H9 (cell line): ENCODE results near the gene WIZ. TPM values are rescaled to one million over a fixed set of nuclear protein-coding genes. Genes with fewer than 3 reads are reported as not detected.
A peak's percentile ranks its signal among the peaks of the same experiment; 100 is the strongest.

ENCODE experiments used
- DNase-seq: peaks from one replicate; pipeline ENCODE4 v3.0.0-alpha.2; 2017
- H2AFZ ChIP-seq: one replicate; pipeline ENCODE4 v1.6.1; 2013; ENCODE audit warnings: mild to moderate bottlenecking, low read length, control low read depth, moderate library complexity
- H2AK5ac ChIP-seq: 2 replicates; pipeline ENCODE4 v1.6.1; 2013; ENCODE audit warnings: low read length, control low read depth, mixed read lengths; ENCODE audit not compliant: insufficient read length
- H2BK120ac ChIP-seq: one replicate; pipeline ENCODE4 v1.6.1; 2013; ENCODE audit warnings: low read depth, mild to moderate bottlenecking, low read length, control low read depth, inconsistent platforms; ENCODE audit not compliant: poor library complexity, severe bottlenecking
- H2BK12ac ChIP-seq: 2 replicates; pipeline ENCODE4 v1.6.1; 2013; ENCODE audit warnings: low read length, control low read depth, mixed read lengths, low read depth; ENCODE audit not compliant: insufficient read length
- H2BK15ac ChIP-seq: 2 replicates; pipeline ENCODE4 v1.6.1; 2013; ENCODE audit warnings: low read depth, low read length, control low read depth
- H2BK20ac ChIP-seq: one replicate; pipeline ENCODE4 v1.6.1; 2013; ENCODE audit warnings: low read depth, mild to moderate bottlenecking, low read length, control low read depth, inconsistent platforms; ENCODE audit not compliant: poor library complexity, severe bottlenecking
- H2BK5ac ChIP-seq: 2 replicates; pipeline ENCODE4 v1.6.1; 2013; ENCODE audit warnings: low read length, control low read depth, mixed read lengths; ENCODE audit not compliant: insufficient read length
- H3K14ac ChIP-seq: 2 replicates; pipeline ENCODE4 v1.6.1; 2013; ENCODE audit warnings: low read length, control low read depth; ENCODE audit not compliant: insufficient read depth
- H3K18ac ChIP-seq: 2 replicates; pipeline ENCODE4 v1.6.1; 2013; ENCODE audit warnings: low read depth, mild to moderate bottlenecking, mixed read lengths, low read length, control low read depth; ENCODE audit not compliant: insufficient read length
- H3K23ac ChIP-seq: 2 replicates; pipeline ENCODE4 v1.6.1; 2013; ENCODE audit warnings: low read length, control low read depth, mixed read lengths, low read depth; ENCODE audit not compliant: insufficient read length
- H3K23me2 ChIP-seq: 2 replicates; pipeline ENCODE4 v1.6.1; 2013; ENCODE audit warnings: low read depth, mild to moderate bottlenecking, mixed read lengths, low read length, control low read depth; ENCODE audit not compliant: insufficient read length, poor library complexity, severe bottlenecking
- H3K27ac ChIP-seq: 2 replicates; pipeline ENCODE4 v1.5.1; 2013; ENCODE audit warnings: low read length, control low read depth, mixed read lengths, low read depth; ENCODE audit not compliant: insufficient read length
- H3K27me3 ChIP-seq: 2 replicates; pipeline ENCODE4 v1.6.1; 2013; ENCODE audit warnings: low read length, control low read depth, inconsistent platforms; ENCODE audit not compliant: insufficient read depth
- H3K4ac ChIP-seq: 2 replicates; pipeline ENCODE4 v1.6.1; 2013; ENCODE audit warnings: low read depth, mild to moderate bottlenecking, control low read depth, inconsistent platforms, low read length, moderate library complexity
- H3K4me1 ChIP-seq: 2 replicates; pipeline ENCODE4 v1.6.1; 2013; ENCODE audit warnings: low read length, control low read depth, inconsistent platforms; ENCODE audit not compliant: insufficient read depth
- H3K4me2 ChIP-seq: 2 replicates; pipeline ENCODE4 v1.6.1; 2013; ENCODE audit warnings: low read length, control low read depth, mixed read lengths; ENCODE audit not compliant: insufficient read length, insufficient read depth
- H3K56ac ChIP-seq: 2 replicates; pipeline ENCODE4 v1.6.1; 2013; ENCODE audit warnings: low read depth, mild to moderate bottlenecking, mixed read lengths, low read length, control low read depth; ENCODE audit not compliant: insufficient read length
- H3K79me1 ChIP-seq: 2 replicates; pipeline ENCODE4 v1.6.1; 2013; ENCODE audit warnings: low read depth, mild to moderate bottlenecking, moderate library complexity, low read length, control low read depth, inconsistent platforms; ENCODE audit not compliant: insufficient read depth, poor library complexity, severe bottlenecking
- H3K79me2 ChIP-seq: 2 replicates; pipeline ENCODE4 v1.6.1; 2013; ENCODE audit warnings: low read length, control low read depth, inconsistent platforms; ENCODE audit not compliant: insufficient read depth
- H3K9ac ChIP-seq: 2 replicates; pipeline ENCODE4 v1.6.1; 2013; ENCODE audit warnings: low read length, control low read depth, mixed read lengths; ENCODE audit not compliant: insufficient read length; ENCODE audit errors: extremely low read depth
- H3K9me3 ChIP-seq: one replicate; pipeline ENCODE4 v1.6.1; 2013; ENCODE audit warnings: low read depth, low read length, inconsistent platforms; ENCODE audit not compliant: control insufficient read depth
- H3T11ph ChIP-seq: one replicate; pipeline ENCODE4 v1.6.1; 2013; ENCODE audit warnings: mild to moderate bottlenecking, low read length, control low read depth, inconsistent platforms
- H4K20me1 ChIP-seq: one replicate; pipeline ENCODE4 v1.6.1; 2013; ENCODE audit not compliant: control insufficient read depth, insufficient read length, insufficient read depth
- H4K5ac ChIP-seq: 2 replicates; pipeline ENCODE4 v1.6.1; 2013; ENCODE audit warnings: low read depth, mild to moderate bottlenecking, mixed read lengths, low read length, control low read depth; ENCODE audit not compliant: insufficient read length
- H4K8ac ChIP-seq: replicated peaks from 2 replicates; pipeline ENCODE4 v1.6.1; 2013; ENCODE audit warnings: low read length, control low read depth, mixed read lengths, low read depth; ENCODE audit not compliant: insufficient read length
- H4K91ac ChIP-seq: 2 replicates; pipeline ENCODE4 v1.6.1; 2013; ENCODE audit warnings: low read depth, mild to moderate bottlenecking, moderate library complexity, mixed read lengths, low read length, control low read depth; ENCODE audit not compliant: insufficient read length
- H3K27ac Mint-ChIP-seq, 3 experiments: 2 replicates in 2 of 3; 3 replicates in 1 of 3; pipeline ENCODE4 v1.8.0; 2020 to 2021; ENCODE audit warnings: mixed read lengths in 3 of 3, mild to moderate bottlenecking in 1 of 3, moderate library complexity in 1 of 3
- H3K27me3 Mint-ChIP-seq: 2 replicates; pipeline ENCODE4 v1.8.0; 2021; ENCODE audit warnings: low read depth, mild to moderate bottlenecking, moderate library complexity, mixed read lengths
- H3K36me3 Mint-ChIP-seq, 3 experiments: 2 replicates in 2 of 3; 3 replicates in 1 of 3; pipeline ENCODE4 v1.8.0; 2020 to 2021; ENCODE audit warnings: low read depth in 3 of 3, mixed read lengths in 3 of 3; ENCODE audit not compliant: insufficient read depth in 1 of 3
- H3K4me1 Mint-ChIP-seq, 2 experiments: 2 replicates each; pipeline ENCODE4 v1.8.0; 2020; ENCODE audit warnings: mixed read lengths in 2 of 2
- H3K4me3 Mint-ChIP-seq, 2 experiments: 2 replicates in 1 of 2; 3 replicates in 1 of 2; pipeline ENCODE4 v1.8.0; 2020 to 2021; ENCODE audit warnings: mild to moderate bottlenecking in 2 of 2, mixed read lengths in 2 of 2, moderate library complexity in 1 of 2
- H3K9me3 Mint-ChIP-seq, 2 experiments: 2 replicates in 1 of 2; 3 replicates in 1 of 2; pipeline ENCODE4 v1.8.0; 2020; ENCODE audit warnings: mild to moderate bottlenecking in 2 of 2, mixed read lengths in 2 of 2, moderate library complexity in 1 of 2
- CTCF ChIP-seq: fragments of 200-600 bp; sonication (generic); conservative IDR thresholded peaks from 3 replicates; pipeline ENCODE4 v1.8.0; 2021; ENCODE audit warnings: antibody characterized with exemption, mild to moderate bottlenecking
- WGBS: extraction: QIAGEN DNeasy Blood & Tissue Kit; methylation state at CpG from one replicate; pipeline ENCODE4 v1.1.7; 2013; ENCODE audit warnings: missing lambda C conversion rate, low lambda C conversion rate, mixed read lengths; ENCODE audit not compliant: insufficient read length; ENCODE audit errors: extremely low coverage; 5-methylcytosine and 5-hydroxymethylcytosine counted together
- total RNA-seq: library from RNA; stranded (reverse); gene quantifications from 2 replicates; pipeline ENCODE4 v1.2.1, GENCODE V29; 2021

Gene WIZ
- total RNA-seq, 1 experiment from 2014 or later: 33.3 TPM

DNA sequence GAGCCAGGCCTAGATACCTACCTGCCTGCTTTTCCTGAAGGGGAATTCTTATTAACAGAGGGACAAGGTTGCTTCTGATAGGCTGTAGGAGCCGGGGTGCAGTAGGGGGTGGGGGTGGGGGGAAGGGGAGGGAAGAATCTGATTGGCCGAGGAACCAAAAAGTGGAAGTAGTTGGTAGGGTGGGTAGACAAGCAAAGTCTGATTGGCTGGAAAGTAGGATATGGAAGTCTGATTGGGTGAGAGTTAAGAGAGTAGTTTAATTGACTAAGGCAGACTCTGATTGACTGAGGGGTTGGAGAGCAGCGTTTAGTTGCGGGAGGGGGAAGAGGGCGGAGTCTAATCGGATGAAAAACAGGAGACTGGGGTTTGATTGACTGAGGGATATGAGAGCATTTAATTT is 49.2 kb upstream of the WIZ start:
- H3K27ac Mint-ChIP-seq: no peak overlapping the region
- H3K36me3 Mint-ChIP-seq: peaks cover 0 to 30% (median 5%) of the 10 kb centered on the region in 3 experiments; a peak in 4 of 7 replicates
- Histone ChIP-seq H2BK120ac (no peak overlapping the region), H3K14ac (no peak overlapping the region), H3K9me3 (peaks cover 48% of the 10 kb centered on the region), H2BK12ac (no peak overlapping the region), H3K79me1 (no peaks in the 10 kb centered on the region), H2BK5ac (no peak overlapping the region), H3K27ac (no peak overlapping the region), H2BK15ac (no peak overlapping the region), H2AK5ac (no peak overlapping the region), H3K4ac (no peak overlapping the region), H3K23me2 (no peaks in the 10 kb centered on the region), H3K4me1 (no peaks in the 10 kb centered on the region), H4K20me1 (no peaks in the 10 kb centered on the region), H2BK20ac (no peak overlapping the region), H2AFZ (no peak overlapping the region), H4K5ac (no peak overlapping the region), H4K91ac (no peak overlapping the region), H3T11ph (no peak overlapping the region), H3K79me2 (no peaks in the 10 kb centered on the region), H3K56ac (no peak overlapping the region), H3K4me2 (no peak overlapping the region), H3K9ac (no peak overlapping the region), H3K23ac (no peak overlapping the region), H3K18ac (no peak overlapping the region), H3K27me3 (no peaks in the 10 kb centered on the region), H4K8ac (no peak overlapping the region)
- TF ChIP-seq CTCF: no peak
- H3K9me3 Mint-ChIP-seq: peaks cover 40 to 76% of the 10 kb centered on the region in 2 experiments
- DNase-seq: peak; percentile 77
- H3K4me1 Mint-ChIP-seq: no peaks in the 10 kb centered on the region
- no CpG with 5 or more reads among the region's 6 CpGs for WGBS
- peak overlapping the region in 1 of 2 experiments; percentile 38; a peak in 1 of 5 replicates for H3K4me3 Mint-ChIP-seq
- peaks cover 1% of the 10 kb centered on the region for H3K27me3 Mint-ChIP-seq
